H1 (cell line): Measurements from ENCODE around the gene HOMER1. TPM values are rescaled to one million over a fixed set of nuclear protein-coding genes. Genes with fewer than 3 reads are reported as not detected.

Experiments
- CEBPB ChIP-seq: IDR thresholded peaks from 2 replicates; pipeline ENCODE4 v1.6.1; 2012; ENCODE audit warnings: low read depth, low read length
- JUN ChIP-seq: IDR thresholded peaks from 2 replicates; pipeline ENCODE4 v1.6.1; 2011; ENCODE audit warnings: low read depth, mild to moderate bottlenecking, improper control_type of control experiment, low read length
- POU5F1 ChIP-seq: IDR thresholded peaks from 2 replicates; pipeline ENCODE4 v1.6.1; 2011; ENCODE audit warnings: low read depth, mild to moderate bottlenecking, low read length, moderate library complexity
- RAD21 ChIP-seq, 2 experiments: IDR thresholded peaks in 1 of 2; conservative IDR thresholded peaks in 1 of 2; 2 replicates each; pipeline ENCODE4 v1.6.1; 2011; ENCODE audit warnings: low read depth in 2 of 2, low read length in 2 of 2, improper control_type of control experiment in 1 of 2, inconsistent platforms in 1 of 2, mild to moderate bottlenecking in 1 of 2, moderate library complexity in 1 of 2
- RBBP5 ChIP-seq: IDR thresholded peaks from 2 replicates; pipeline ENCODE4 v1.7.1; 2012; ENCODE audit warnings: low read depth, mild to moderate bottlenecking, inconsistent platforms, low read length, moderate library complexity, borderline replicate concordance
- polyA plus RNA-seq, 7 experiments: library from polyadenylated mRNA; depleted of rRNA in 3 of 7; stranded (reverse) in 5 of 7; unstranded in 2 of 7; fragments of >200 nt in 5 of 7; fragments of 200-250 nt in 2 of 7; gene quantifications; 1 replicate in 5 of 7; 2 replicates in 1 of 7; 4 replicates in 1 of 7; pipeline versions ENCODE4 v1.2.1 to v1.2.3, GENCODE V29; 2011 to 2013; ENCODE audit warnings: missing spikeins in 2 of 7, mixed read lengths in 2 of 7
- total RNA-seq: library from RNA; stranded (reverse); fragmentation: NEBNext Ultra II Directional; extraction: Animal tissue kit (Norgen Biotek cat#: 25700); gene quantifications from 2 replicates; pipeline ENCODE4 v1.2.1, GENCODE V29; 2021
- TF ChIP-seq, protein P1 (sequence below): IDR thresholded peaks from 2 replicates; pipeline ENCODE4 v1.6.1; 2012; ENCODE audit warnings: inconsistent platforms

HOMER1 gene
- total and polyA plus RNA-seq, 2 of the 8 experiments (the other 6 are each of a cell fraction or from before 2014, with no cell fraction given): 6.4 to 57.9 TPM

DNA sequence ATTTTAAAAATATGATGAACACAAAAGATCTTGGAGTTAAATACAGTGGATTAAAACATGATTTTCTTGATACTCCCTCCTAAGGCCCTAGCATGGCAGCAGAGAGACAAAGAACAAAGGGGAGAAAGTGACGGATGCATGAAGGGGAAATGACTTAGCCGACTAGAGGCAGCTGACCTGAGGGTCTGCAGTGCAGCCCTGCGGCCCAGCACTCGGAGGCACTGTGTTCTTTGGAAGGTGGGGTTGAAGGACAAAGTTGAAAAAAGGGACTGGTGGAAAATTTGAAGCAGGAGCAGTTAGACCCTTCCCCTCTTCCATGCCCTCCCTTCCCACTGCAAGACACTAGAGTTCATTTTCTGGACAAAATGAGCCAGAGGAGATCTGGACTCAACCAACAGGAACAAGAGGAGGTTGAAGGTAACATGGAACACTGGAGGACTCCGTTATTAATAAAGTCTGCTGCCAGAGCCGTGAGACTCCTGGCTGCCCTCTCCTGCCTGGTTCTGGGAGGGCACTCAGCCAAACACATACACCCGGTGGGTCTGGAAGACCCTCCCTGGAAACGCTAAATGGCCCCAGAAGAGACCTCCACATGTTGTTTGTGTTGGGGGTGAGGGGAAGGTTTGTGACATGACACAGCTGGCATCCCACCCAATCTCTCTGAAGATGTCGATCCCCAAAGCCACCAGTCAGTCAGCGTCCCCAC lies 179.9 kb downstream of the HOMER1 start (continued):
- TF ChIP-seq CEBPB: no peak
- no peak for TF ChIP-seq RBBP5
- TF ChIP-seq RAD21 (IDR thresholded peaks at IDR 0.05 in 1 of 2, conservative IDR thresholded peaks at IDR 0.05 in 1 of 2; ENCODE audit: low read depth in 2 of 2, low read length in 2 of 2): peak; percentile 45 to 59
- TF ChIP-seq JUN: no peak
- TF ChIP-seq POU5F1: no peak
- TF ChIP-seq, protein P1, sequence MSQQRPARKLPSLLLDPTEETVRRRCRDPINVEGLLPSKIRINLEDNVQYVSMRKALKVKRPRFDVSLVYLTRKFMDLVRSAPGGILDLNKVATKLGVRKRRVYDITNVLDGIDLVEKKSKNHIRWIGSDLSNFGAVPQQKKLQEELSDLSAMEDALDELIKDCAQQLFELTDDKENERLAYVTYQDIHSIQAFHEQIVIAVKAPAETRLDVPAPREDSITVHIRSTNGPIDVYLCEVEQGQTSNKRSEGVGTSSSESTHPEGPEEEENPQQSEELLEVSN: no peak
